KMS-11 (cell line): Measurements from ENCODE around the gene PNKP.
"Not testable (repeated sequence)": the region's sequence is repeated elsewhere in the genome, so short reads cannot be mapped to it uniquely, and the experiment has no call there.

Experiments
- H2AFZ ChIP-seq: fragments of 200-600 bp; sonication (generic); 2 replicates; pipeline ENCODE4 v1.6.1; 2016; ENCODE audit warnings: antibody characterized with exemption, mixed run types, low read depth
- H3K27ac ChIP-seq: fragments of 200-600 bp; sonication (generic); 2 replicates; pipeline ENCODE4 v1.6.1; 2016; ENCODE audit warnings: mild to moderate bottlenecking, mixed run types
- H3K27me3 ChIP-seq: fragments of 200-600 bp; sonication (generic); 2 replicates; pipeline ENCODE4 v1.6.1; 2017; ENCODE audit warnings: mild to moderate bottlenecking, low read depth, mixed run types, moderate library complexity; ENCODE audit not compliant: insufficient read depth
- H3K36me3 ChIP-seq: fragments of 200-600 bp; sonication (generic); 2 replicates; pipeline ENCODE4 v1.6.1; 2017; ENCODE audit warnings: mild to moderate bottlenecking, mixed run types; ENCODE audit not compliant: insufficient read depth
- H3K4me1 ChIP-seq: fragments of 200-600 bp; sonication (generic); 2 replicates; pipeline ENCODE4 v1.6.1; 2016; ENCODE audit warnings: mild to moderate bottlenecking, low read depth, mixed run types; ENCODE audit not compliant: poor library complexity, severe bottlenecking
- H3K4me2 ChIP-seq: fragments of 200-600 bp; sonication (generic); 2 replicates; pipeline ENCODE4 v1.7.0; 2016; ENCODE audit warnings: mild to moderate bottlenecking, mixed run types
- H3K4me3 ChIP-seq: fragments of 200-600 bp; sonication (generic); IDR thresholded peaks from 2 replicates; pipeline ENCODE4 v1.6.1; 2017; ENCODE audit warnings: low read depth, low read length, mixed read lengths; ENCODE audit not compliant: insufficient read depth
- H3K79me2 ChIP-seq: fragments of 200-600 bp; sonication (generic); 2 replicates; pipeline ENCODE4 v1.6.1; 2016; ENCODE audit warnings: low read depth, mixed run types; ENCODE audit not compliant: insufficient read depth
- H3K9ac ChIP-seq: fragments of 200-600 bp; sonication (generic); 2 replicates; pipeline ENCODE4 v1.6.1; 2016; ENCODE audit warnings: mild to moderate bottlenecking, mixed run types
- H4K20me1 ChIP-seq: fragments of 200-600 bp; sonication (generic); 2 replicates; pipeline ENCODE4 v1.6.1; 2016; ENCODE audit warnings: mild to moderate bottlenecking, mixed run types; ENCODE audit not compliant: insufficient read depth
- CTCF ChIP-seq: fragments of 200-600 bp; sonication (generic); conservative IDR thresholded peaks from 2 replicates; pipeline ENCODE4 v1.6.1; 2017; ENCODE audit warnings: low read depth, mild to moderate bottlenecking, antibody characterized with exemption, low read length, moderate library complexity, mixed read lengths

Gene PNKP

GRCh38 chr19:49820125-49820524 is 47.3 kb downstream of the PNKP start:
- Histone ChIP-seq H3K36me3 (no peaks in the 10 kb centered on the region), H4K20me1 (no peaks in the 10 kb centered on the region), H3K4me2 (no peak overlapping the region), H3K27ac (no peak overlapping the region), H2AFZ (no peak overlapping the region), H3K27me3 (no peaks in the 10 kb centered on the region), H3K79me2 (peaks cover 51% of the 10 kb centered on the region), H3K4me3 (no peak overlapping the region), H3K4me1 (peaks cover 23% of the 10 kb centered on the region), H3K9ac (no peak overlapping the region)
- TF ChIP-seq CTCF = no peak

DNA sequence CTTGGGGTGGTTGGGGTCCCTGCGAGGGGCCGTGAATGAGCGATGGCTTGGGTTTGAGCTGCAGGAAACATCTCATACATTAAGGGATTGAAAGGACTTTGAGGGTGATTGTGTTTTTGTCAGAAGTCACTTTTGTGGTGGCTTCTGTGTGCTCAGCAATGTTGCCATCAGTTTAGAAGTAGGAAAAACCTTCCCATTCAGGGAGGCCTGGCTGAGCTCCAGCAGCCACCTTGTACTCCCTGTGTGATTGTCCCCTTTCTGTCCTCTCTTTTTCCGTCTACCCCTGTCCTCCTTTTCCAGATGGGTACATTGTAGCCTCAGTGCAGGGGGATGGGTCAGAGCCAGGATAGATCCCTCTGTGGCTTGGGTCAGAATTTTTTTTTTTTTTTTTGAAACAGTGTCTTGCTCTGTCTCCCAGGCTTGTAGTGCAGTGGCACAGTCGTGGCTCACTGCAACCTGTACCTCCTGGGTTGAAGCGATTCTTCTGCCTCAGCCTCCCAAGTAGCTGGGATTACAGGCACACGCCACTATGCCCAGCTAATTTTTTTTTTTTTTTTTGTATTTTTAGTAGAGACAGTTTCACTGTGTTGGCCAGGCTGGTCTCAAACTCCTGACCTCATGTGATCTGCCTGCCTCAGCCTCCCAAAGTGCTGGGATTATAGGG is 47.8 kb downstream of the PNKP start:
- Histone ChIP-seq H3K4me2 (peak overlapping the region; percentile 91), H3K9ac (peak overlapping the region; percentile 73; the same call in 1 of the 2 replicates), H3K4me1 (peaks cover 21% of the 10 kb centered on the region), H3K79me2 (peaks cover 46% of the 10 kb centered on the region)
- H3K4me3 ChIP-seq, H3K36me3 ChIP-seq, H3K27ac ChIP-seq, H2AFZ ChIP-seq, H3K27me3 ChIP-seq, H4K20me1 ChIP-seq: not testable (repeated sequence)

- Histone ChIP-seq H3K4me2 (peak overlapping the region; percentile 91), H2AFZ (peak overlapping the region; percentile 95; the same call in 1 of the 2 replicates), H3K9ac (peak overlapping the region; percentile 73), H3K79me2 (peaks cover 42% of the 10 kb centered on the region), H3K4me3 (peak overlapping the region; percentile 39), H3K27me3 (no peaks in the 10 kb centered on the region), H3K36me3 (no peaks in the 10 kb centered on the region), H3K4me1 (peaks cover 28% of the 10 kb centered on the region), H3K27ac (peak overlapping the region; percentile 88), H4K20me1 (no peaks in the 10 kb centered on the region)
- no peak for TF ChIP-seq CTCF
Measured at GRCh38 chr19:49818649-49819370, 48.6 kb downstream of the PNKP start.

DNA sequence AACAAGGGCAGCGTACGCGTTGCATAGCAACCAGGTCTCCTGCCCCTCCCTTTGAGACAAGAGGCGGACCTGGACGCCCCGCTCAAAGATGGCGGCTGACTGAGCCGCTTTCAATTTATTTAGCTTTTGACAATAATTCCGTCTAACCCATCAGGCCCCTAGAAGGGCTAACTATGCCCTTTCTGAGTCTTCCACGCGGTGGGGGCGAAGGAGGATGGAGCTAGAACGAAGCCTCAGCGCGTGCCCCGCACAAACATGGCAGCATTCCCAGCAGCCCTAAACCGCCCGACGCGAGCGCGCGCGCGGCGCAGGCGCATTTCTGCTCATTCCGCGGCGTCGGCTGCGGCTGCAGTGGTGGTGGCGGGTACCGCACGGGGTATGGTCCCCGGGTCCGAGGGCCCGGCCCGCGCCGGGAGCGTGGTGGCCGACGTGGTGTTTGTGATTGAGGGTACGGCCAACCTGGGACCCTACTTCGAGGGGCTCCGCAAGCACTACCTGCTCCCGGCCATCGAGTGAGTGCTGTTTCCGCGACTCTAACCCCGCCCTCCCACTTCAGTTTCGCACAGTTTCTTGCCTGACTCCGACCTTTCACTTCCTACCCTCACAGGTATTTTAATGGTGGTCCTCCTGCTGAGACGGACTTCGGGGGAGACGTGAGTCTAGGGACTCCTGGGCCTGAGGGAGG is 49.3 kb downstream of the PNKP start, which contains the start of gene MED25:
Gene MED25 (plus strand): TSS at position 326 of the 685 bp plus-strand sequence. CDS start 53 bp downstream, at position 379.
- Histone ChIP-seq H3K4me3 (peak within 1 kb of the TSS; percentile 39), H3K79me2 (peaks cover 36% of the 10 kb centered on the region), H2AFZ (peak within 1 kb of the TSS; percentile 95), H3K27ac (peak within 1 kb of the TSS; percentile 88), H4K20me1 (no peaks in the 10 kb centered on the region), H3K4me2 (peak within 1 kb of the TSS; percentile 91), H3K27me3 (no peaks in the 10 kb centered on the region), H3K9ac (peak within 1 kb of the TSS; percentile 73), H3K36me3 (no peaks in the 10 kb centered on the region), H3K4me1 (peaks cover 30% of the 10 kb centered on the region)
- TF ChIP-seq CTCF = no peak
